Right lobe of liver (tissue), 6 donors: ENCODE data around the gene SLC47A2. TPM values are rescaled to one million over a fixed set of nuclear protein-coding genes. Genes with fewer than 3 reads are reported as not detected.
A peak's percentile ranks its signal among the peaks of the same experiment; 100 is the strongest.

ENCODE experiments used
- ATAC-seq, 4 donors: fragments of 200-7000 bp; cut with Tn5 transposase; one replicate each; pipeline ENCODE4 v1.9.1; 2020; ENCODE audit warnings: mild to moderate bottlenecking in 4 of 4, moderate library complexity in 4 of 4
- DNase-seq, 3 donors: peaks; one replicate each; pipeline ENCODE4 v3.0.0-alpha.2; 2020
- H3K27ac ChIP-seq, 3 donors: fragments of 200-600 bp; one replicate each; pipeline ENCODE4 v1.8.0; 2022
- H3K27me3 ChIP-seq, 2 donors: fragments of 200-600 bp; one replicate each; pipeline ENCODE4 v1.8.0; 2022
- H3K36me3 ChIP-seq, 4 donors: fragments of 200-600 bp; sonication (generic) in 1 of 4; one replicate each; pipeline versions ENCODE4 v1.5.1 to v1.8.0; 2017 to 2022; ENCODE audit warnings: control low read depth in 1 of 4
- H3K4me1 ChIP-seq, 4 donors: fragments of 200-600 bp; sonication (generic) in 1 of 4; one replicate each; pipeline versions ENCODE4 v1.5.1 to v1.8.0; 2017 to 2022; ENCODE audit warnings: control low read depth in 1 of 4
- H3K4me3 ChIP-seq, 3 donors: fragments of 200-600 bp; one replicate each; pipeline ENCODE4 v1.8.0; 2022
- H3K9me3 ChIP-seq, 4 donors: fragments of 200-600 bp; sonication (generic) in 1 of 4; one replicate each; pipeline versions ENCODE4 v1.5.1 to v1.8.0; 2017 to 2022; ENCODE audit warnings: control low read depth in 1 of 4
- POLR2A ChIP-seq: fragments of 450-650 bp; IDR thresholded peaks from one replicate; pipeline ENCODE4 v1.6.1; 2017; ENCODE audit warnings: antibody characterized with exemption, mild to moderate bottlenecking
- WGBS: methylation state at CpG from one replicate; pipeline ENCODE4 v1.1.6; 2018; ENCODE audit warnings: low coverage, low lambda C conversion rate; ENCODE audit not compliant: insufficient coverage; ENCODE audit errors: missing lambda C conversion rate; 5-methylcytosine and 5-hydroxymethylcytosine counted together
- intact Hi-C, 2 donors: fragments of 100-400 bp; cut with DNase I; formaldehyde crosslinking; loops; one replicate each; pipeline versions ENCODE4 v1.11.2 to v1.14.1; 2022
- total RNA-seq, 6 experiments: library from RNA; depleted of rRNA in 2 of 6; stranded (reverse); fragments of >200 nt in 2 of 6; fragmentation: NEBNext Ultra II Directional in 3 of 6; extraction: Animal tissue kit (Norgen Biotek cat#: 25700) in 3 of 6; gene quantifications; one replicate each; pipeline versions ENCODE4 v1.1.0 to v1.2.4, GENCODE V29; 2016 to 2023
- TF ChIP-seq, protein P1 (sequence below), 4 donors: fragments of 200-600 bp in 3 of 4; fragments of 450-650 bp in 1 of 4; IDR thresholded peaks; one replicate each; pipeline versions ENCODE4 v1.5.1 to v1.8.0; 2016 to 2022; ENCODE audit warnings: antibody characterized with exemption in 4 of 4, mild to moderate bottlenecking in 2 of 4
- donor health status: DM: no; HTN: yes; CAD: no.
- donor health status: DM: no; HTN: no; CAD: no.
- donor health status: DM: no; HTN: no; CAD: no.
- donor health status: DM: no; HTN: yes; CAD: no.
- donor health status: DM: no; HTN: yes; CAD: no.

SLC47A2 gene
- total RNA-seq, 6 experiments from 2014 or later, result not detected

DNA sequence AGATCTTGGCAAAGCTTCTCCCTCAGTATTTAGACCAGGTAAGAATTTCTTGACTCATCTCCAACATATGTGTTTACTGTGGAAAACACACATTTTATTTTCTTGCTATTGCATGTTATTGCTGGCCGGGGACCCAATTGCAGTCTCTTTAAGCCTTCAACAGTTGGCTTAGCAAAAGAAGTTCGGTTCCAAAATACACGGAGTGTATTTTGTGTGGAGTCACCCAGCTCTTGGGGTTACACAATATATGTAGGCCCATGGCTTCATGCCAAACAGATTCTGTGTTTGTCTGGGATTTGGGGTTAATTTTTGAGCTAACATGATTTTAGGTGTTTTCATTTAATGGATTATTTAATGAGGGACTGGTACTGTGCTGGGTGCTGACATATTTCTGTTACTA lies 63.8 kb downstream of the SLC47A2 start:
- H3K4me3 ChIP-seq, result peak overlapping the region in 2 of 3 donors; percentile 59 to 68
- no peaks in the 10 kb centered on the region for H3K9me3 ChIP-seq
- H3K27ac ChIP-seq, result peak overlapping the region in 2 of 3 donors; percentile 90 to 96
- ATAC-seq, result peak in 3 of 4 donors; percentile 5 to 43 (median 6)
- no peaks in the 10 kb centered on the region for H3K27me3 ChIP-seq
- WGBS, result 6% methylated on average over 3 of the region's 3 CpGs
- intact Hi-C loops, result loop anchor here in 1 of 2 donors (10.0 kb wide), 1 partner anchor 138 kb away; no protein-coding TSS in a partner anchor
- H3K4me1 ChIP-seq, result peaks cover 0 to 42% (median 20%) of the 10 kb centered on the region in 4 donors
- DNase-seq, result peak in 1 of 3 donors; percentile 72
- TF ChIP-seq, protein P1, sequence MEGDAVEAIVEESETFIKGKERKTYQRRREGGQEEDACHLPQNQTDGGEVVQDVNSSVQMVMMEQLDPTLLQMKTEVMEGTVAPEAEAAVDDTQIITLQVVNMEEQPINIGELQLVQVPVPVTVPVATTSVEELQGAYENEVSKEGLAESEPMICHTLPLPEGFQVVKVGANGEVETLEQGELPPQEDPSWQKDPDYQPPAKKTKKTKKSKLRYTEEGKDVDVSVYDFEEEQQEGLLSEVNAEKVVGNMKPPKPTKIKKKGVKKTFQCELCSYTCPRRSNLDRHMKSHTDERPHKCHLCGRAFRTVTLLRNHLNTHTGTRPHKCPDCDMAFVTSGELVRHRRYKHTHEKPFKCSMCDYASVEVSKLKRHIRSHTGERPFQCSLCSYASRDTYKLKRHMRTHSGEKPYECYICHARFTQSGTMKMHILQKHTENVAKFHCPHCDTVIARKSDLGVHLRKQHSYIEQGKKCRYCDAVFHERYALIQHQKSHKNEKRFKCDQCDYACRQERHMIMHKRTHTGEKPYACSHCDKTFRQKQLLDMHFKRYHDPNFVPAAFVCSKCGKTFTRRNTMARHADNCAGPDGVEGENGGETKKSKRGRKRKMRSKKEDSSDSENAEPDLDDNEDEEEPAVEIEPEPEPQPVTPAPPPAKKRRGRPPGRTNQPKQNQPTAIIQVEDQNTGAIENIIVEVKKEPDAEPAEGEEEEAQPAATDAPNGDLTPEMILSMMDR (IDR thresholded peaks at IDR 0.05), result no peak
- TF ChIP-seq POLR2A, result no peak
- peaks cover 0 to 10% (median 4%) of the 10 kb centered on the region in 4 donors for H3K36me3 ChIP-seq

DNA sequence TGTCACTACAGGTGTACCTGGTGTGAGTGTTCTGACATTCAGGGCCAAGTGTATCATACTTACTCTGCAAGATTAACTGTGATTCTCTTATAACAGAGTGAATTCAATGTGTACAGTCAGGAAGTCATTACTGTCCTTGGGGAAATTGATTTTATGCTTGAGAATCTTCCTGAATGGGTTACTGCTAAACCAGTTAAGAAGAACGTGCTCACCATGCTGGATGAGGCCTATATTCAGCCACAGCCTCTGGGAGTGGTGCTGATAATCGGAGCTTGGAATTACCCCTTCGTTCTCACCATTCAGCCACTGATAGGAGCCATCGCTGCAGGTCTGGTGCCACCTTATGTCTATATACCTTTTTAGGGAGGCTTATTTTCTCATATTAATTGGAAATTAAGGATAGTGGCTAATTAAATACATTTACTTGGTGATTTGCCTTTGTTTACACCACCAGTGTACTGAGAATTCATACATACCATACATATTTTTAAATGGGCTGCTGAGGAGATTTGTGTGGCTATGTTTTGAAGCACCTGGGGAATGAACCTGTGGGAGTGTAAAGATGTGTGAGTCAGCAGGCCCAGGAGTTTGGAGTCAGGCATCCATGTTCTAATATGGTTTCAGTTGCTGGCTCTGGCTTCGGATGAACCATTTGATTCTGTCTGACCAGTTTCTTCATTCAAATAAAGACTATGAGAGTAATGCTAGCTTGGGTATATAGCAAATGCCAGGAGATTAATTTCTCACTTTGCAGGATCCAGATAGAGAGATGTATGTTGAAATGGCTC lies 64.7 kb downstream of the SLC47A2 start:
- ATAC-seq (no peak), DNase-seq (no peak)
- H3K36me3 ChIP-seq, result peaks cover 0 to 10% (median 4%) of the 10 kb centered on the region in 4 donors
- intact Hi-C loops, result loop anchor here in 1 of 2 donors (10.0 kb wide), 1 partner anchor 137 kb away; no protein-coding TSS in a partner anchor
- H3K4me3 ChIP-seq, result peak overlapping the region in 2 of 3 donors; percentile 59 to 68
- peak overlapping the region; percentile 21 to 96 (median 90) for H3K27ac ChIP-seq
- H3K27me3 ChIP-seq, result no peaks in the 10 kb centered on the region
- no peak for TF ChIP-seq POLR2A
- TF ChIP-seq, protein P1 (IDR thresholded peaks at IDR 0.05), result no peak
- WGBS, result 11% methylated on average over 5 of the region's 5 CpGs
- no peaks in the 10 kb centered on the region for H3K9me3 ChIP-seq
- H3K4me1 ChIP-seq, result peaks cover 0 to 37% (median 17%) of the 10 kb centered on the region in 4 donors

DNA sequence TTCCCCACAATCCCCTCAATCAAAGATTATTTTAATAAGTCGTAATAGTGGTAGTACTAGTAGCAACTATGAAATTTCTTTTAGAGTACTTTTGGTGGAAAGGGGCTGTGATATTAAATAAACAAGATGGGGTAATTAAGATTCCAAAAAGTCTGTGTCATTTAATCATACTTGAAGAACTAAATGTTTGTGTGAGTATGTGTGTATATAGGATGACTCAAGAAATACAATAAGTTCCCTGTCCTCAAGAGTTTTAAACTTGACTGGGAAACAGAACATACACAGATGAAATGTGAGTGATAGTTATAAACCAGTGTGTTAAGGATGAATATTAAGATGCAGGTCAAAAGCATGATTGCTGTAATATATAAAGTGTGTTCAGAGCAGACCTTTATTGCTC lies 65.6 kb downstream of the SLC47A2 start:
- H3K4me3 ChIP-seq, result peak overlapping the region; percentile 12 to 68 (median 59)
- H3K27me3 ChIP-seq, result no peaks in the 10 kb centered on the region
- no peak for TF ChIP-seq POLR2A
- TF ChIP-seq, protein P1 (IDR thresholded peaks at IDR 0.05), result no peak
- DNase-seq (no peak), ATAC-seq (no peak)
- peaks cover 0 to 34% (median 14%) of the 10 kb centered on the region in 4 donors for H3K4me1 ChIP-seq
- H3K36me3 ChIP-seq, result peaks cover 0 to 10% (median 4%) of the 10 kb centered on the region in 4 donors
- intact Hi-C loops, result loop anchor here in 1 of 2 donors (10.0 kb wide), 1 partner anchor 136 kb away; no protein-coding TSS in a partner anchor
- 23% methylated on average over 1 of the region's 1 CpG for WGBS
- H3K27ac ChIP-seq, result peak overlapping the region in 2 of 3 donors; percentile 90 to 96
- no peaks in the 10 kb centered on the region for H3K9me3 ChIP-seq

DNA sequence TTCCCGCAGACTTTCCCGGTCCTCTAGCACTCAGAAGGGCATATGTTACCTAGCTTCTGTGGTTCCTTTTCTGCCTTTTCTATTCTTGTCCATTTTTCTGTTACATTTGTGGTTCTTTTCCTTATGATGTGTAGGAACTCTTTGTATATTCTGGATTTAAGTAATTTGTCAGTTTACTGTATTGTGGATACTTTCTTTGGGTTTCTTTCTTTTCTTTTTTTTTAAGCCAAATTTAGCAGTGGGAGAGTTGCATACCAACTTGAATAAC lies 67.2 kb downstream of the SLC47A2 start:
- Histone ChIP-seq H3K36me3 (peaks cover 0 to 7% (median 2%) of the 10 kb centered on the region in 4 donors), H3K4me3 (peak overlapping the region; percentile 59 to 76 (median 68)), H3K9me3 (no peaks in the 10 kb centered on the region), H3K27ac (peak overlapping the region; percentile 90 to 97 (median 96)), H3K4me1 (peaks cover 0 to 41% (median 14%) of the 10 kb centered on the region in 4 donors), H3K27me3 (no peaks in the 10 kb centered on the region)
- 0% methylated on average over 2 of the region's 2 CpGs for WGBS
- no peak for TF ChIP-seq POLR2A
- TF ChIP-seq, protein P1 (IDR thresholded peaks at IDR 0.05), result no peak
- intact Hi-C loops, result loop anchor here in 1 of 2 donors (10.0 kb wide), 1 partner anchor 94 kb away; no protein-coding TSS in a partner anchor
- DNase-seq, result no peak
- no peak for ATAC-seq
